Lower leg skin (tissue), 3 donors: Measurements from ENCODE around the gene LGALS14.

Experiments used
- CTCF ChIP-seq, 3 donors: fragments of 450-650 bp; IDR thresholded peaks; one replicate each; pipeline ENCODE4 v1.5.1; 2016; ENCODE audit warnings: antibody characterized with exemption in 3 of 3, mild to moderate bottlenecking in 3 of 3, moderate library complexity in 2 of 3
- POLR2A ChIP-seq, 2 donors: fragments of 450-650 bp; IDR thresholded peaks; one replicate each; pipeline ENCODE4 v1.6.1; 2016 to 2017; ENCODE audit warnings: antibody characterized with exemption in 2 of 2, mild to moderate bottlenecking in 1 of 2, moderate library complexity in 1 of 2

- TF ChIP-seq CTCF (IDR thresholded peaks at IDR 0.05), result no peak
- TF ChIP-seq POLR2A (IDR thresholded peaks at IDR 0.05), result no peak
Measured at GRCh38 chr19:39705578-39706188, 1.4 kb downstream of the LGALS14 start.
